Renal cortical epithelial cell (primary cell): ENCODE data around the gene PARD6A. TPM values are rescaled to one million over a fixed set of nuclear protein-coding genes. Genes with fewer than 3 reads are reported as not detected.

Experiments
- DNase-seq: peaks from one replicate; pipeline ENCODE4 v3.0.0-alpha.2; 2011; ENCODE audit warnings: low read depth
- total RNA-seq: library from RNA; depleted of rRNA; stranded (reverse); fragments of >200 nt; gene quantifications from 2 replicates; pipeline ENCODE4 v1.2.3, GENCODE V29; 2014

The PARD6A gene
- total RNA-seq, 1 donor from 2014 or later: 2.8 TPM

- peak; percentile 46 for DNase-seq
Observed at GRCh38 chr16:67666559-67667452, 6.0 kb downstream of the PARD6A start, which contains the start of the genes C16orf86 and ENKD1. C16orf86 (plus strand) TSS chr16:67666814; CDS start chr16:67666971, 157 bp downstream. ENKD1 (minus strand) TSS chr16:67666750; CDS start chr16:67666442, 308 bp downstream.

DNA sequence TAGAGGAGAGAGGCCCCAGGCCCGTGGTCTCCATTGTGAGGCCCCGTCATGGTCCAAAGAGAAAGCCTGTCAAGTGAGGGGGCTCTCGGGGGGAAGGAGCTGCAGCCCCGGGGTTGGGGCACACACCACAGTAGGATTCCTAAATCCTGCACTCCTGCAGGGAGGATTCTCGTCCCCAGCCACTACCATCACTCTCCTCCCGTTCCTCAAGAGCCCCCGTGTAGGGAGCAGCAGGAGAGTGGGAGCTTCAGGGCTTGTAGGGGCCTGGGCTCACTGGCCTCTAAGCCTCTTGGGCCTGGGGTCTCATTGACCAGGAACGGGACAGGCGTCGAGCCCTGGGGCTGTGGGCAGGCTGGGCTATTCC lies 6.7 kb downstream of the PARD6A start:
- DNase-seq: no peak

DNA sequence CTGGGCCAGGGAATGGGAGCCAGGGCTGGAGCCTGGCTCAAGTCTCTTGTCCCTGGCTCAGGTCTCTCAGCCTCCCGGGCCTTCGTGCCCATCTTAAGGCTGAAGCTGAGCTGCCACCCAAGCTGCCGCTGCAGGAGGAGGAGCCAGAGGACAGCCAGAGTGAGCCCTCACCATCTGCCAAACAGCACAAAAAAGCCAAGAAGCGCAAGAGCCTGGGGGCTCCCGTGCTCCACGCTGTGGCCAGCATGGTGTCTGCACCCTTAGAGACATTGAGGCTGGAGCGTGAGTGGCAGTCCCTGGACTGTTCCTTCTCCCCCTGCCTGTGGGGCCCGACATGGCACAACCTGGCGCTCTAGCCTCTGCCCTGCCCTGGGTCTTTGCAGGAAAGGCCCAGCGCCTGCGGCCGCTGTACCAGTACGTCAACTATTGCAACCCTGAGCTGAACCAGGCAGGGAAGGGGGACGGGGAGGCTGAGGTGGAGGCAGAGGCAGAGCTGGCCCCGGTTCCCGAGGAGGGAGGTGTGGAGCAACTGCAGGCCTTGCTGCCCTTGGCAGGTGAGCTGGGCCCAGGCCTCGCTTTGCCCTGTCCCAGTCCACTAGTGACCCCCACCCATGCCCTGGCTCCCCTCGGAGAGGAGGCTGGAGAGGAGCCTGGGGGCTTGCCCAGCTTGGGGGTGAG lies 7.2 kb downstream of the PARD6A start:
- DNase-seq: peak; percentile 84

DNA sequence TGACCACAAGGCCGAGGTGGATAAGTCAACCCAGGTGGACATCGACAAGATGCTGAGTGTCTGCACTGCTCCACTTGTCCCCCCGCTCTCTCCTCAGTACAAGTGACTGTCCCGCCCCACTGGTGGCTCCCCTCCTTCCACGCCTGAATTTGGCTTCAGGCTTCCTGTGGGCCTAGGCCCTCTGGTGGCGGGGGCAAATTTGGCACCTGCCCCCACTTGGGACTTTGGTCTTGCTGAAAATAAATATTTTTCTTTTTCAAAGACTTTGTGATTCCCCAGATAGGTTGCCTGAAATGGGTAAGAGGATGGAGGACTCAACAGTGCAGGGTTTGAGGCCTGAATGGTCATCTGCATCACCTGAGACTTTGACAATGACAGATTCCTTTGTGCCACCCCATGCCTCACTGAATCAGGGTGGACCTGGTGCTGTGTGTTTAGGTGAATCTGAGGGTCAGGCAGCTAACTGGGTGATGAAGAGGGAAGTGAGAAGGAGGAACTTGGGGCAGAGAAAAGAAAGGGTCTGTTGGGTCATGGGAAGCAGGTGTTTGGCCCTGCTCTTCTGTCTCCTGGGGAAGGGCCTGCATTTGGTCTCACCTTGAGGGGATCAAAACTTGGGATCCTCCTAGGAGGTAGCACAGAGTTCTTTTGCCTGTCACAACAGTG lies 7.9 kb downstream of the PARD6A start:
- DNase-seq: no peak

- no peak for DNase-seq
Observed at GRCh38 chr16:67669499-67670101, 8.8 kb downstream of the PARD6A start.

GRCh38 chr16:67672306-67672705 lies 11.5 kb downstream of the PARD6A start:
- DNase-seq: no peak

DNA sequence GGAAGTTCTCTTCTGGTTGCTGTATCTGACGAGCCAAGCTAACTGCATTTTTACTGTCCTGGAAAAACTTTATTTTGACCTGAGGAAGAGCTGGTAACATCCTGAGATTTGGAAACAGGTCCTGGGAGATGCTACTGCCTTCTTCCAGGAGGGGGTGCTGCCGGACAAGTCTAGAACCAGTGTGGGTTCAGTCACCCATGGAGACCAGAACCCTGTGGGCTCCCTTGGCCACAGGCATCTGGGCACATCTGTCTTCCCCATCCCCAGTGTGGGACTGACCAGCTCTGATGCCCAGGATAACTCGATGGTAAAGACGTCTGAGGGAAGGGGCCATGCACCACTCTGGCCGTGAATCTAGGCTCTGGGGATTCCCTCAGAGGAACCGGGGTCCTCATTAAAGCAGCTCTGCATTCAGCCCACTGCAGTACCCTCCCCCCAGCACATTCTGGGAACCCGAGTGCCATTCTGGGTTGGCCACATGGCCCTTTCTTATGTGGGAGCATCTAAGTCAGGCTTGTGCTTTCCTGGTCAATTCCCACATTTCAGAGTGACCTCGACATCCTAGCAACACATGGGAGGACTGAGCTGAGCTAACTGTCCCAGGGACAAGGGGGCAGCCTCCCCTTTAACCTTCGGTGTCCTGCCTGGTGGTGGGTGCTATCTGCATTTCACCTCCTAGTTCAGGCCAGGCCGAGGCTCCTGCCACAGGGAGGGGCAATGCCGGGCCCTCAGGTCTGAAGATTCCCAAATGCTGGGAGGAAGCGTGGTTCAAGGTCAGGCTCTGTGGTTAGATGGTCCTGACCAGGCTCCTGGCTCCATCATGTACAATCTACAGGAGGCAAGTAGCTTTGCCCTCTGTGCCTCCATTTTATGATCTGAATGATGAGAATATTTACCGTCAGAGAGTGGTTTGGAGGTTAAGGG lies 12.2 kb downstream of the PARD6A start:
- peak; percentile 69 for DNase-seq

- peak; percentile 34 for DNase-seq
Observed at GRCh38 chr16:67673712-67674580, 13.2 kb downstream of the PARD6A start.

DNA sequence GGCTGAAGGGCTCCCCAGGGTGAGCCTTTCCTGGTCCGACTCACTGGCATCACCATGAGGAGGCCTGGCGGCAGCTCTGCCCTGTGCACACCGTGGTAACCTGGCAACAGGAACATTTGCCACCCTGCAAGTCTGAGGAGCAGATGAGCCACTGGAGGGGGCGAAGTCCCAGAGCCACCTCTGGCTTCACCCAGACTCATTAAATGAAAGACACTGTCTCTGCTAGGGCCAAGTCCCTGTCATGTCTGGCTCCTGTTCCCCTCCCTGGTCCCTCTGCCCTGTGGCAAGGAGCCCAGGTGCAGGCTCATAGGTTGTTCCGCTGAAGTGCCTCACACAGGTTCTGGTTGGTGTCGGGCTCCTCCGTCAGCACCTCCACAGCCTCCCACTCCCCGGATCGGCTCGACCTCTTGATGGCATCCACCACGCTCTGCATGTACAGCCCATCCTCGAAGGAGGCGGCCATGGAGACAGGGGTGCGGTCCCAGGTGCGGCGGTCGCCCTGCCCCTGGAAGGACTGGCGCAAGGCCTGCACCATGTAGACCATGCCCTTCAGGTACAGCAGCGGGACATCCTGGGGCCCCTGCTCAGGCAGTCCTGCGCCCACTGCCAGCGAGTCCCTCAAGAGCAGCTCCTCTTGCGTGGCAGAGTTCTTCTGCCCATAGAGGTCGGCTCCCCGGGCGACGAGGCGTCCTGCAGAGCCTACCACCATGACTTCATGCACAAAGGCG lies 14.3 kb downstream of the PARD6A start:
- DNase-seq: no peak

DNA sequence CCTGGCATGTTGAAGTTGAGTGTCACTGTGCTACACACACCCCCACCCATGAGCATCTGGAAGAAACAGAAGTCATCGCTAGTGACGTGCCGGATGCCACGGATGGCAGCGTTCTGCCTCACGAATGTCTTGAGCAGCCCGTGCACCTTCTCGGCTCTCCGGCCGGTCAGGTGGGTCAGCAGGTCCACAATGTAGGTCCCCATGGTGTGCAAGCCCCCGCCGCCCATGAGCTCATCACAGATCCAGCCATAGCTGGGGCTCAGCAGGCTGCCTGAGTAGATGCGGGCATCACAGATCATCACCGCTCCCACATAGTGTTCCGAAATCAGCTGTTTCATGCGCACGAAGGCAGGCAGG lies 14.8 kb downstream of the PARD6A start:
- no peak for DNase-seq

- DNase-seq: no peak
Observed at GRCh38 chr16:67675999-67676398, 15.2 kb downstream of the PARD6A start.

- DNase-seq: no peak
Observed at GRCh38 chr16:67676516-67676915, 15.8 kb downstream of the PARD6A start.

DNA sequence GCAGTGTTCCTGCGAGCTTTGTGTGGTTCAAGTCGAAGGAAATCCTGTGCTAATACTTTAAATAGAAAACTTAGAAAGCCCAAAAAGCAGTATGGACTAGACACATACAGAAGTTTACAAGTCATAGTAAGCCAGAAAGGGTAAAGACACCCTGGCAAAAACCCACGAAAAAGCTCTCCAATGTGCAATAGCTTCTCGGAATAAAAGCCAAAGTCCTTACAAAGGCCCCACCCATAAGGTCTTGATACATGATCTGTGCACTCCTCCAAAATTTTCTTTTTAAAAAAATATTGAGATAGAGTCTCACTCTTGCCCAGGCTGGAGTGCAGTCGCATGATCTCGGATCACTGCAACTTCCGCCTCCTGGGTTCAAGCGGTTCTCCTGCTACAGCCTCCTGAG lies 16.2 kb downstream of the PARD6A start:
- DNase-seq: no peak

GRCh38 chr16:67677712-67678111 lies 17.0 kb downstream of the PARD6A start:
- no peak for DNase-seq

DNA sequence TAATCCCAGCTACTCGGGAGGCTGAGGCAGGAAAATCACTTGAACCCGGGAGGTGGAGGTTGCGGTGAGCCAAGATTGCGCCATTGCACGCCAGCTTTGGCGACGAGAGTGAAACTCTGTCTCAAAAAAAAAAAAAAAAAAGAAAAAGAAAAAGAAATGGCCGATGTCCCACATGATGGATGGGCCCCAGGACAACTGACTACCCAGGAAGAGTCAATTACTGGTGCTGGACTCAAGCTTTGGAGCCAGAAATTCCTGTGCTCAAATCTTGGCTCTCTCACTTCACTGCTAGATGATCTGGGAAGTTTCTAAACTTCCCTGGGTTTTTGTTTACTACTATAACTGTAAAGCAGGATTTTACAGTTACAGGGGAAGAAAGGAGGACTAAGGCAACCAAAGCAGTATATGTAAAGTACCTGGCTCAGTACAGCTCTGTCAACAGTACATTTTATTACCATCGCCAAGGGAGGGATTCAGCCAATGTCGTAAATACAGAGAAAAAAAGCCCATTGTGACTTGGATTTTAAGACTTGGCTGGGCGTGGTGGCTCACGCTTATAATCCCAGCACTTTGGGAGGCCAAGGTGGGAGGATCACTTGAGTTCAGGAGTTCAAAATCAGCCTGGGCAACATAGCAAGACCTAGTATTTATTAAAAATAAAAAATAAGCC lies 17.7 kb downstream of the PARD6A start:
- no peak for DNase-seq

DNA sequence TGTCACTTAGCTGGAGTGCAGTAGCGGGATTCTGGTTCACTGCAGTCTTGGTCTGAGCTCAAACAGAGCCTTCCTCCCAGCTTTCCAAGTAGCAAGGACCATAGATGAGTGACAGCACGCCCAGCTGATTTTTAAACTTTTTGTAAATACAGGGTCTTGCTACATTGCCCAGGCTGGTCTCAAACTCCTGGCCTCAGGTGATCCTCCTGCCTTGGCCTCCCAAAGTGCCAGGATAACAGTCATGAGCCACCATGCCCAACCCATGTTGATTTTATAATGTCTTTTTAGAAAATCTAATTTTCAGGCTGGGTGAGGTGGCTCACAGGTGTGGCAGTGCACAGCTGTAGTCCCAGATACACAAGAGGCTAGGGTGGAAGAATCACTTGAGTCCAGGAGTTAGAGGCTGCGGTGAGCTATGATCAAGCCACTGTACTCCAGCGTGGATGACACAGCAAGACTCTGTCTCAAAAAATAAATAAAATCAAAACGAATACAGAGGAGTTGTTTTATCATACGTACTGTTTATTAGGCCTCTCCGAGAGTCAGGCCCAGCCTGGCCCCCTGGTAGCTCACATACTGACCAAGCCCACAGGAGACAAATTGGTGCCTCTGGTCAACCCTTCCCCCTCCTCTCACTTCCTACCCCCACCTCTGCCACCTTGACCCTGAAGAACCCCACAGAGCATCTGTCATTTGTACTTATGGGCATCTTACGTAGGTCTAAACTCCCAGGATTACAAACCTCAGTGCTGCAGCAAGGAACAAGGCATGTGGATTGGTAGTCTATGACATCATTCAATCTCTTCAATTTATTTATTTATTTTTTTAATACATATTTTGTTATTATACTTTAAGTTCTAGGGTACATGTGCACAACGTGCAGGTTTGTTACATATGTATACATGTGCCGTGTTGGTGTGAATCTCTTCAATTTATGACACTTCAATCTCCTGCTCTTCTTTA lies 19.5 kb downstream of the PARD6A start:
- no peak for DNase-seq

- DNase-seq: no peak
Observed at GRCh38 chr16:67683767-67684166, 23.0 kb downstream of the PARD6A start.
